ENCODE measurements around the gene TNS1. TPM values are rescaled to one million over a fixed set of nuclear protein-coding genes. Genes with fewer than 3 reads are reported as not detected.

The TNS1 gene
- total and polyA plus RNA-seq, 10 of the 15 experiments (the other 5 are each of a cell fraction or from before 2014, with no cell fraction given): 0.05 to 0.44 TPM; not detected in 8

GRCh38 chr2:217808326-217808725, 194.5 kb downstream of the TNS1 start (continued):
- no peak for TF ChIP-seq ZBTB4 (CRISPR knock-in tag; IDR thresholded peaks at IDR 0.05)

- no peak for TF ChIP-seq POLR2A (IDR thresholded peaks at IDR 0.05; ENCODE audit: low read depth, low read length)
- DNase-seq (ENCODE audit: low read depth, low spot score) (no peak), FAIRE-seq (no peak), ATAC-seq (no peak)
- H3K4me1 ChIP-seq (ENCODE audit: control insufficient read depth, insufficient read depth, low read length): no peaks in the 10 kb centered on the region
- no peak overlapping the region for H3K9ac ChIP-seq (ENCODE audit: control insufficient read depth, insufficient read depth, low read length)
- ChIA-PET SMC1A (ENCODE audit: uncharacterized antibody, unreplicated experiment) (no interaction called here), POLR2A (no interaction called here), RAD21 (ENCODE audit: unreplicated experiment) (no interaction called here), CTCF (no interaction called here)
- no peak overlapping the region for H3K4me2 ChIP-seq (ENCODE audit: control insufficient read depth, insufficient read depth)
- intact Hi-C loops (cut with micrococcal nuclease; ENCODE audit: unreplicated experiment): no loop called here
- no peaks in the 10 kb centered on the region for H3K9me3 ChIP-seq (replicated peaks; ENCODE audit: control insufficient read depth, insufficient read depth, low read length)
- H3K27ac ChIP-seq (ENCODE audit: control insufficient read depth, insufficient read depth): no peak overlapping the region
- no peaks in the 10 kb centered on the region for H3K36me3 ChIP-seq (ENCODE audit: control insufficient read depth in 2 of 2, insufficient read depth in 2 of 2, low read length in 1 of 2)
- H3K27me3 ChIP-seq (replicated peaks in 1 of 2; ENCODE audit: control insufficient read depth in 2 of 2, insufficient read depth in 2 of 2, low read length in 1 of 2): peaks cover 0 to 2% of the 10 kb centered on the region in 2 experiments; a peak in 1 of 4 replicates
- WGBS (ENCODE audit: insufficient coverage, insufficient replicate concordance, low lambda C conversion rate, missing lambda C conversion rate): 5% methylated on average over 5 of the region's 5 CpGs
- H3K79me2 ChIP-seq (ENCODE audit: control insufficient read depth, insufficient read depth, low read length): no peaks in the 10 kb centered on the region
- H3K4me3 ChIP-seq: no peak overlapping the region
- in situ Hi-C loops (cut with MboI): no loop called here
- BruUV-seq (replicated peaks): no TSS peak
- no peaks in the 10 kb centered on the region for H4K20me1 ChIP-seq (ENCODE audit: control insufficient read depth, insufficient read depth)
- no peak overlapping the region for H2AFZ ChIP-seq (ENCODE audit: control insufficient read depth, low read depth, low read length)
Observed at GRCh38 chr2:217807753-217808152, 195.0 kb downstream of the TNS1 start.

GRCh38 chr2:217807025-217807424, 195.8 kb downstream of the TNS1 start:
- no peak overlapping the region for H3K27ac ChIP-seq (ENCODE audit: control insufficient read depth, insufficient read depth)
- intact Hi-C loops (cut with micrococcal nuclease; ENCODE audit: unreplicated experiment) (no loop called here), in situ Hi-C loops (cut with MboI) (no loop called here)
- BruUV-seq (replicated peaks): no TSS peak
- H2AFZ ChIP-seq (ENCODE audit: control insufficient read depth, low read depth, low read length): no peak overlapping the region
- H3K9me3 ChIP-seq (replicated peaks; ENCODE audit: control insufficient read depth, insufficient read depth, low read length): no peaks in the 10 kb centered on the region
- ChIA-PET CTCF (no interaction called here), SMC1A (ENCODE audit: uncharacterized antibody, unreplicated experiment) (no interaction called here), RAD21 (ENCODE audit: unreplicated experiment) (no interaction called here), POLR2A (no interaction called here)
- no peak overlapping the region for H3K9ac ChIP-seq (ENCODE audit: control insufficient read depth, insufficient read depth, low read length)
- TF ChIP-seq NR2C1 (IDR thresholded peaks at IDR 0.05) (no peak), E2F8 (IDR thresholded peaks at IDR 0.05; ENCODE audit: low read depth, partially characterized antibody) (no peak), ZSCAN29 (IDR thresholded peaks at IDR 0.05) (no peak)
- no peaks in the 10 kb centered on the region for H3K36me3 ChIP-seq (ENCODE audit: control insufficient read depth in 2 of 2, insufficient read depth in 2 of 2, low read length in 1 of 2)
- no peak for DNase-seq (ENCODE audit: low read depth, low spot score)
- no peaks in the 10 kb centered on the region for H4K20me1 ChIP-seq (ENCODE audit: control insufficient read depth, insufficient read depth)
- 14% methylated on average over 3 of the region's 3 CpGs for WGBS (ENCODE audit: insufficient coverage, insufficient replicate concordance, low lambda C conversion rate, missing lambda C conversion rate)
- H3K27me3 ChIP-seq (replicated peaks in 1 of 2; ENCODE audit: control insufficient read depth in 2 of 2, insufficient read depth in 2 of 2, low read length in 1 of 2): peaks cover 0 to 2% of the 10 kb centered on the region in 2 experiments; a peak in 1 of 4 replicates
- no peak for FAIRE-seq
- H3K79me2 ChIP-seq (ENCODE audit: control insufficient read depth, insufficient read depth, low read length): no peaks in the 10 kb centered on the region
- H3K4me3 ChIP-seq: no peak overlapping the region
- no peak for ATAC-seq
- H3K4me2 ChIP-seq (ENCODE audit: control insufficient read depth, insufficient read depth): no peak overlapping the region
- no peaks in the 10 kb centered on the region for H3K4me1 ChIP-seq (ENCODE audit: control insufficient read depth, insufficient read depth, low read length)
